Right lobe of liver (tissue), 4 donors: ENCODE data around the gene APOBEC3H.

Experiments
- CTCF ChIP-seq, 4 donors: fragments of 200-600 bp in 3 of 4; fragments of 450-650 bp in 1 of 4; IDR thresholded peaks; one replicate each; pipeline versions ENCODE4 v1.5.1 to v1.8.0; 2016 to 2022; ENCODE audit warnings: antibody characterized with exemption in 4 of 4, mild to moderate bottlenecking in 2 of 4
- POLR2A ChIP-seq: fragments of 450-650 bp; IDR thresholded peaks from one replicate; pipeline ENCODE4 v1.6.1; 2017; ENCODE audit warnings: antibody characterized with exemption, mild to moderate bottlenecking
- donor health status: DM: no; HTN: no; CAD: no.
- donor health status: DM: no; HTN: no; CAD: no.
- donor health status: DM: no; HTN: yes; CAD: no.

- TF ChIP-seq CTCF (IDR thresholded peaks at IDR 0.05) = no peak
- TF ChIP-seq POLR2A = no peak
These were observed 9.0 kb upstream of the APOBEC3H start for GRCh38 chr22:39087881-39088684.
